Trophoblast cell (in vitro differentiated cells and primary cell): ENCODE data around the gene SLC35G4. TPM values are rescaled to one million over a fixed set of nuclear protein-coding genes. Genes with fewer than 3 reads are reported as not detected.
"Not testable (repeated sequence)": the region's sequence is repeated elsewhere in the genome, so short reads cannot be mapped to it uniquely, and the experiment has no call there.

Experiments used
- DNase-seq, 2 donors: peaks; one replicate each; pipeline ENCODE4 v3.0.0-alpha.2; 2016
- H2AFZ ChIP-seq: 2 replicates; pipeline ENCODE4 v1.6.1; 2013; ENCODE audit warnings: low read length, moderate library complexity, mild to moderate bottlenecking; ENCODE audit not compliant: insufficient read depth, poor library complexity
- H2AK5ac ChIP-seq: 2 replicates; pipeline ENCODE4 v1.6.1; 2013; ENCODE audit warnings: mild to moderate bottlenecking, low read length
- H2BK120ac ChIP-seq: 2 replicates; pipeline ENCODE4 v1.6.1; 2013; ENCODE audit warnings: low read length, mild to moderate bottlenecking, moderate library complexity; ENCODE audit not compliant: insufficient read depth, poor library complexity
- H2BK12ac ChIP-seq: 2 replicates; pipeline ENCODE4 v1.6.1; 2013; ENCODE audit warnings: mild to moderate bottlenecking, low read length, moderate library complexity
- H2BK5ac ChIP-seq: 2 replicates; pipeline ENCODE4 v1.6.1; 2013; ENCODE audit warnings: low read length, low read depth, moderate library complexity, mild to moderate bottlenecking; ENCODE audit not compliant: poor library complexity
- H3K14ac ChIP-seq: 2 replicates; pipeline ENCODE4 v1.6.1; 2013; ENCODE audit warnings: mild to moderate bottlenecking, low read length
- H3K18ac ChIP-seq: 2 replicates; pipeline ENCODE4 v1.6.1; 2013; ENCODE audit warnings: mild to moderate bottlenecking, low read length
- H3K23ac ChIP-seq: 2 replicates; pipeline ENCODE4 v1.6.1; 2013; ENCODE audit warnings: low read length
- H3K27ac ChIP-seq: 2 replicates; pipeline ENCODE4 v1.5.1; 2013; ENCODE audit warnings: low read depth, mild to moderate bottlenecking, inconsistent platforms, low read length, moderate library complexity
- H3K27me3 ChIP-seq: 2 replicates; pipeline ENCODE4 v1.6.1; 2013; ENCODE audit warnings: inconsistent platforms, mild to moderate bottlenecking, low read length, moderate library complexity; ENCODE audit not compliant: insufficient read depth
- H3K36me3 ChIP-seq, 2 experiments: 1 replicate in 1 of 2; 2 replicates in 1 of 2; pipeline ENCODE4 v1.6.1; 2013; ENCODE audit warnings: low read length in 2 of 2, mild to moderate bottlenecking in 2 of 2, moderate library complexity in 1 of 2; ENCODE audit not compliant: insufficient read depth in 2 of 2, control insufficient read depth in 1 of 2
- H3K4ac ChIP-seq: 2 replicates; pipeline ENCODE4 v1.6.1; 2013; ENCODE audit warnings: low read depth, mild to moderate bottlenecking, low read length, moderate library complexity
- H3K4me1 ChIP-seq, 2 experiments: 1 replicate in 1 of 2; 2 replicates in 1 of 2; pipeline ENCODE4 v1.6.1; 2013; ENCODE audit warnings: low read length in 2 of 2, mild to moderate bottlenecking in 2 of 2, moderate library complexity in 1 of 2; ENCODE audit not compliant: insufficient read depth in 2 of 2, control insufficient read depth in 1 of 2
- H3K4me2 ChIP-seq: 2 replicates; pipeline ENCODE4 v1.6.1; 2013; ENCODE audit warnings: inconsistent platforms, mild to moderate bottlenecking, low read length, moderate library complexity
- H3K4me3 ChIP-seq: 2 replicates; pipeline ENCODE4 v1.5.1; 2013; ENCODE audit warnings: mild to moderate bottlenecking, low read depth, low read length, inconsistent platforms
- H3K79me1 ChIP-seq: one replicate; pipeline ENCODE4 v1.6.1; 2013; ENCODE audit warnings: low read length
- H3K79me2 ChIP-seq: 2 replicates; pipeline ENCODE4 v1.6.1; 2013; ENCODE audit warnings: low read length, mild to moderate bottlenecking; ENCODE audit not compliant: control insufficient read depth, insufficient read depth, poor library complexity
- H3K9ac ChIP-seq: 2 replicates; pipeline ENCODE4 v1.6.1; 2013; ENCODE audit warnings: mild to moderate bottlenecking, low read length
- H3K9me3 ChIP-seq: 2 replicates; pipeline ENCODE4 v1.6.1; 2013; ENCODE audit warnings: low read depth, mild to moderate bottlenecking, control low read depth, inconsistent platforms, low read length; ENCODE audit not compliant: insufficient read depth
- H4K12ac ChIP-seq: 2 replicates; pipeline ENCODE4 v1.6.1; 2013; ENCODE audit warnings: low read depth, mild to moderate bottlenecking, low read length, moderate library complexity
- H4K8ac ChIP-seq: 2 replicates; pipeline ENCODE4 v1.6.1; 2013; ENCODE audit warnings: low read depth, mild to moderate bottlenecking, low read length, moderate library complexity
- H4K91ac ChIP-seq: one replicate; pipeline ENCODE4 v1.6.1; 2013; ENCODE audit warnings: low read depth, mild to moderate bottlenecking, low read length, moderate library complexity
- WGBS: extraction: QIAGEN DNeasy Blood & Tissue Kit; methylation state at CpG from one replicate; pipeline ENCODE4 v1.1.7; 2013; ENCODE audit warnings: missing lambda C conversion rate; ENCODE audit not compliant: insufficient read length, insufficient coverage; ENCODE audit errors: extremely low coverage; 5-methylcytosine and 5-hydroxymethylcytosine counted together
- polyA plus RNA-seq: library from polyadenylated mRNA; stranded (reverse); fragments of 200-250 nt; gene quantifications from 2 replicates; pipeline ENCODE4 v1.2.3, GENCODE V29; 2013

The SLC35G4 gene
- not detected in 2 replicates for polyA plus RNA-seq

- H3K18ac ChIP-seq, H3K4ac ChIP-seq, H2BK12ac ChIP-seq, H3K79me2 ChIP-seq, H3K79me1 ChIP-seq, H2AFZ ChIP-seq, H4K8ac ChIP-seq, H3K27ac ChIP-seq, H3K27me3 ChIP-seq, H3K9ac ChIP-seq, H3K23ac ChIP-seq, H3K14ac ChIP-seq, H2AK5ac ChIP-seq, H4K91ac ChIP-seq, H3K4me2 ChIP-seq, H2BK120ac ChIP-seq, DNase-seq, H3K4me1 ChIP-seq, H2BK5ac ChIP-seq, H3K4me3 ChIP-seq, H4K12ac ChIP-seq, H3K36me3 ChIP-seq, H3K9me3 ChIP-seq: not testable (repeated sequence)
- no CpG with 5 or more reads among the region's 9 CpGs for WGBS
These were observed at the start of gene SLC35G4 for GRCh38 chr18:11609488-11609887. TSS of gene SLC35G4 (plus strand) at chr18:11609596. CDS start at chr18:11609596, 0 bp downstream.

GRCh38 chr18:11561293-11561692 is 48.1 kb upstream of the SLC35G4 start:
- Histone ChIP-seq H3K18ac (no peak overlapping the region), H3K9ac (no peak overlapping the region), H2AFZ (no peak overlapping the region), H3K79me1 (no peaks in the 10 kb centered on the region), H3K4ac (no peak overlapping the region), H3K36me3 (no peaks in the 10 kb centered on the region), H3K14ac (no peak overlapping the region), H3K79me2 (no peaks in the 10 kb centered on the region), H3K4me3 (no peak overlapping the region), H3K27me3 (no peaks in the 10 kb centered on the region), H2BK120ac (no peak overlapping the region), H4K8ac (no peak overlapping the region), H2BK12ac (no peak overlapping the region), H4K91ac (no peak overlapping the region), H3K23ac (no peak overlapping the region), H3K4me2 (no peak overlapping the region), H3K27ac (no peak overlapping the region), H3K4me1 (no peaks in the 10 kb centered on the region), H3K9me3 (no peaks in the 10 kb centered on the region), H2BK5ac (no peak overlapping the region), H2AK5ac (no peak overlapping the region), H4K12ac (no peak overlapping the region)
- no peak for DNase-seq
- WGBS: no CpG with 5 or more reads among the region's 4 CpGs

- H3K4ac ChIP-seq: no peak overlapping the region
- H3K14ac ChIP-seq: no peak overlapping the region
- no CpG with 5 or more reads among the region's 5 CpGs for WGBS
- no peaks in the 10 kb centered on the region for H3K79me2 ChIP-seq
- H2AK5ac ChIP-seq: no peak overlapping the region
- no peak overlapping the region for H3K4me3 ChIP-seq
- no peak for DNase-seq
- H3K27ac ChIP-seq: no peak overlapping the region
- no peaks in the 10 kb centered on the region for H3K9me3 ChIP-seq
- no peaks in the 10 kb centered on the region for H3K36me3 ChIP-seq
- H3K4me2 ChIP-seq: no peak overlapping the region
- no peak overlapping the region for H4K91ac ChIP-seq
- no peak overlapping the region for H2AFZ ChIP-seq
- H3K9ac ChIP-seq: no peak overlapping the region
- H2BK120ac ChIP-seq: no peak overlapping the region
- H3K18ac ChIP-seq: no peak overlapping the region
- H4K8ac ChIP-seq: no peak overlapping the region
- H2BK12ac ChIP-seq: no peak overlapping the region
- H4K12ac ChIP-seq: no peak overlapping the region
- H3K4me1 ChIP-seq: no peaks in the 10 kb centered on the region
- no peaks in the 10 kb centered on the region for H3K27me3 ChIP-seq
- no peak overlapping the region for H2BK5ac ChIP-seq
- no peak overlapping the region for H3K23ac ChIP-seq
- no peaks in the 10 kb centered on the region for H3K79me1 ChIP-seq
These were observed 43.7 kb upstream of the SLC35G4 start for GRCh38 chr18:11565716-11566115.

GRCh38 chr18:11566236-11566965 is 43.0 kb upstream of the SLC35G4 start:
- DNase-seq: no peak
- WGBS: no CpG with 5 or more reads among the region's 5 CpGs
- Histone ChIP-seq H3K4me2 (no peak overlapping the region), H3K4ac (no peak overlapping the region), H3K36me3 (no peaks in the 10 kb centered on the region), H2AFZ (no peak overlapping the region), H3K23ac (no peak overlapping the region), H4K8ac (no peak overlapping the region), H3K4me3 (no peak overlapping the region), H4K12ac (no peak overlapping the region), H2BK5ac (no peak overlapping the region), H3K27ac (no peak overlapping the region), H2AK5ac (no peak overlapping the region), H3K9ac (no peak overlapping the region), H3K4me1 (no peaks in the 10 kb centered on the region), H3K79me1 (no peaks in the 10 kb centered on the region), H3K9me3 (no peaks in the 10 kb centered on the region), H2BK12ac (no peak overlapping the region), H4K91ac (no peak overlapping the region), H3K27me3 (no peaks in the 10 kb centered on the region), H3K79me2 (no peaks in the 10 kb centered on the region), H2BK120ac (no peak overlapping the region), H3K14ac (no peak overlapping the region), H3K18ac (no peak overlapping the region)
